Ramos (cell line): ENCODE results near the gene YKT6.

ENCODE experiments used
- in situ Hi-C: fragments of 300-500 bp; cut with MboI; formaldehyde crosslinking; loops from one replicate; pipeline ENCODE4 v1.14.3; 2022; ENCODE audit warnings: low sequenced_read_pairs; ENCODE audit not compliant: unreplicated experiment

Gene YKT6

DNA sequence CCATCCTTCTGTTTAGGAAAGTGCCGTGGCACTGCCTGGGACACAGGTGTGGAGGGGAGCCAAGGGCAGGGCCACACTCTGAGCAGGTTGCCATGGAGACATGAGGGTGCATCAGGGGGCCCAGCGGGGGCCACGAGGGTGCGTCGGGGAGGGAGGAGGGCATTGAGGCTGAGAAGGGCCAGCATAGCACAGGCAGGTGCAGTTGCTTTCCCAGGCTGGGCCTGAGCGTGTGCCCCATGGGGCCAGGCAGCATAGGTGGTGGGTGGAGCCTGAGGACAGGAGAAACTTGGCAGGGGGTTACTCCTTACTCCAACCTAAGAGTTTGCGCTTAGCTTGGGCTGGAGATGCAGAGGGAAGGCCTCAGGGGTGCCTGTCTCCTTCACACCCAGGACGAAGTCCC is 15.2 kb downstream of the YKT6 start:
- in situ Hi-C loops = no loop called here

DNA sequence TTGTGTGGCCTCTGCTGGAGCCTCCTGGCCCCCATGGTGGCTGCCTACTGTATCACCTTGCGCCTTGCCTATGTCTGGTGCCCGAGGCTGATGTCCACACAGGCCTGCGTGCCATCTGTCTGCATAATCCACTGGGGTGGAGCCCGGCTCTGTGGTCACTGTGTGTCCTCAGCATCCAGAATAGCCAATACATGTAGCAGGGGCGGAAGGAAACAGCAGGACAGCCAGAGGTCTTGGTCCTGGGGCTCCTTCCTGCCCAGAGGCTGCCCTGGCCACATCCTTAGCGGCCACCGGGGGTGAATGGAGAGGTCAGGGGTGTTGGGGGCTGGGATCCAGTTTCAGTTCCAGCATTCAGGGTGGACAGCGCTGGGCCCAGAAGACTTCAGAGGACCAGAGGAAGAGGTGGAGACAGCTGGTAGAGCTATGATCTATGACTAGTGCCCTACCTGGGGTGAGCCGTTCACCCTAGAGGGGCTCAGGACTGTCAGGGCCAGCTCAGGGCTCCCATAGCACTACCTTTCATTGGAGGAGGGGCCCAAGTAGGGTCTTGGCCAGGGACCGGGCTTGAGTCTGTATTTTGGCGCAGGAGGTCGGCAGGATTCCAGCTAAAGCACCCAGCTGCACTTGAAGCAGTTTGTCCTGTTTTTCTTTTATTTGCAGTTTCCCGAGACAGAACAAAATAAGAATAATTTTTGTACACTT is 15.9 kb downstream of the YKT6 start:
- in situ Hi-C loops = no loop called here

DNA sequence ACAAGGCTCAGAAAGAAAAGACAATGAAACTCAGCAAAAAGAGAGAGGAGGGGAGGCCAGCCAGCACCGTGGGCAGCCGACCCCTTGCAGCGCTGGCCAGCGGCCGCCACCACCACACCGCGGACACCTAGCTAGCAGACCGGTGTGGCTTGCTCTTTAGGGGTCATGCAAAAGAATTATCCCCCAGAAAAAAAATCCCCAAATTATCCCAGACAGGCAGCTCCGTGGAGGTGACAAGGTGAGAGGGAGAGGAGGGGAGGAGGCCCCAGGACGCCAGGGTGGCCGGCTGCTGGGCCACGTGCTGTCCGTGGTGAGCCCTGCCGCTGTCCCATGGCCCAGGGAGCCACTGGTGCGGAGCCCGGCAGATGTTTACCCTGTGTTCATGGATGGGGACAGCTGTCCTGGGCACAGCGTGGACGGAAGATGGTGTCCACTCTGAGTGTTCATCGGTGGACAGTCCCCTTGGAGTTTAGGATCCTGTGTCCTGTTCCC is 16.5 kb downstream of the YKT6 start:
- in situ Hi-C loops = no loop called here

DNA sequence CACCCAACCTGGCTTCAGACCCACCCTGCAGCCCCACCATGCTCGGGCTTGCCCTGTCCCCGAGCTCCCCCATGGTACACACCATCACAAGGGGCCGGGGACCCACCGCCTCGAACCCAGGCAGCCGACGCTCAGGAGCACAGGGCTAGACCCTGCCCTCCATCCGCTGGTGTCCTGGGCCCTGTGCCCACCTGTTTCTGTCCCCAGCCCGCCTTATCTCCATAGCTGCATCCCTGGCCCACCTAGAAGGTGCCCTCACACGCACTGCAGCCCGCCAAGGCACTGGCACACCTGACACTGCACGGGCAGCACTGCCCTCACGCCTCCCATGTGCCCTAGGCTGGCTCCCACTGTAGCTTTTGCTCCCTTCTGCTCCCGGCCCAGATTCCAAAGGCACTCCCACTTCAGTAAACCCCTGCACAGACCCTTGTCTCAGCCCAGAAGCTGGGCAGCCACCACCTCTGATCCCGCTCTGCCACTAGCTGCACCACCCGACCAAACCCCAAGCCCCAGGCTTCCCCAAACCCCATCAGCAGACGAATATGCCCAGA is 17.1 kb downstream of the YKT6 start:
- in situ Hi-C loops = no loop called here

DNA sequence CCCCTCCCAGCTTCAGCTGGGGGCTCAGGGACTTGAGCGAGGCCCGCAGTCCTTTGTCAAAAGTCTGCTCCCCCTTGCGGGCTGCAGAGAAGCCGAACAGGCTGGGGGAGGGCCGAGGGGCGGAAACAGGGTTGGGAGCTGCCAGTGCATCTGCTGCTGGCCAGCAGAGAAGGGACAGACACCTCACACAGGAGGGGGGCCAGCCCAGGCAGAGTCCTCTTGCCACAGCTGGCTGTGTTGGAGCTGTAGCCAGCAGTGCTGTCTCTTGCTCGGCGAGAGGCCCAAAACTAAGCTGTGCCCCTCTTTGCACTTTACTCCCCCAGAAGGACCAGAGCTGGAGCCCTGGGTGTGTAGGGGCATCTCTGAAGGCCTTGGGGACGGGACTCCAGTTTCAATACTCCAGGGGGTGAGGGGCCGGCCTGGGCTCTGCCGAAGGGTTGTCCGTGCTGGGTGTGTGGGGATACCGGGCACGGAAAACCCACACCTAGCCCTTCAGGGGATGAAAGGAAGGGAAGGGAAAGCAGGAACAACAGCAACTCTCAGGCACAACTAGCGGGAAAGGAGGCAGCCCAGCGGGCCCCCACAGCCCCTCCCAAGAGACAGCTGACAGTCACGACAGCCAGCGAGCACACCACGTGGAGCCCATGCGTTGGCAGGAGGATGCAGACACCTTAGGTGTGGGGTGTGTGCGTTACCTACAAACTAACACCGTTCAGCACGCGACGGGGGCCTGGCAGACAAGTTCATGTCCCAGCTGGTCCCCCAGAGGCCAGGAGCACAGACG is 17.8 kb downstream of the YKT6 start:
- in situ Hi-C loops = no loop called here

DNA sequence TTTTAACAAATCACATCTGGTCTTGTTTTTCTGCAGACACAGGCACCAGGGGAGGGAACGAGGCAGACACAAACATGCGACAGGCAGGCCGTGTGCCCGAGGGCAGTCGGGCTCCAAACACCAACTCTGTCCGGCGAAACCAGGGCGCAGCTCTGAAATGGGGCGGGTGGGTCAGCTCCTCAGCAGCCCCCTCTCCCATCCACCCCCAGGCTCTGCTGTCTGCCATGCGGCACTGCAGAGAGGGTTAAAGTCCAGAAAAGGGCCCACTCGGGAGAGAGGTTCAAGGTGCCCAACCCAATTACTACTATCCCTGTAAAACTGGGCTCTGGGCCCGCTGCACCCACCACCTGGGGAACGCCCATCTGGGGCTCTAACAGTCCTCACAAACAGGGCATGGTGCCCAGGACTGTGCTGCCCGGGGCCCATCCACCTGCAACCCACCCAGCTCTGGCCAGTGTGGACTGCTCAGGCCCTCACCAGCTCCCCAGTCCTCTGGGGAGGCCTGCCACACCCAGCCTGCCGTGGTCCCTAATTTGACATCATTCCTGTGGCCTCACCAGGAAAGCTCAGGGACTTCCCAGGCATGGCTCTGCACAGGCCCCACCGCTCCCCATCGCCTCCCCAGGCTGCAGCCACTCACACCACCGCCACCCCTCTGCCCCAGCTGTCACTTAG is 18.7 kb downstream of the YKT6 start:
- in situ Hi-C loops = no loop called here

DNA sequence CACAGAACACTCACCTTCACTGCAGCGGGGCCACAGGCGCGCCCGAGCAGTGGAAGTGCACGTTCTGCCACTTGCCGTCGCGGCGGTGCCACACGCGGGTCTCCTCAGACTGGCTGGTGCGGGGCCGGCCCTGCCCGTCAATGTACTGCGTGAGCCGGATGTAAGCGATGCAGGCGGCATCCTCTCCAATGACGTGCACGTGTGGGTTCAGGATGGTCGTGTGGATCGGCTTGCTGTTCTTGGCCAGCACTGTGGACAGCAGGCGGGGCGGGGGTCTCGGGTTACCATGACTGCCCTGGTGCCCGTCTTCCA is 19.2 kb downstream of the YKT6 start:
- in situ Hi-C loops = no loop called here

DNA sequence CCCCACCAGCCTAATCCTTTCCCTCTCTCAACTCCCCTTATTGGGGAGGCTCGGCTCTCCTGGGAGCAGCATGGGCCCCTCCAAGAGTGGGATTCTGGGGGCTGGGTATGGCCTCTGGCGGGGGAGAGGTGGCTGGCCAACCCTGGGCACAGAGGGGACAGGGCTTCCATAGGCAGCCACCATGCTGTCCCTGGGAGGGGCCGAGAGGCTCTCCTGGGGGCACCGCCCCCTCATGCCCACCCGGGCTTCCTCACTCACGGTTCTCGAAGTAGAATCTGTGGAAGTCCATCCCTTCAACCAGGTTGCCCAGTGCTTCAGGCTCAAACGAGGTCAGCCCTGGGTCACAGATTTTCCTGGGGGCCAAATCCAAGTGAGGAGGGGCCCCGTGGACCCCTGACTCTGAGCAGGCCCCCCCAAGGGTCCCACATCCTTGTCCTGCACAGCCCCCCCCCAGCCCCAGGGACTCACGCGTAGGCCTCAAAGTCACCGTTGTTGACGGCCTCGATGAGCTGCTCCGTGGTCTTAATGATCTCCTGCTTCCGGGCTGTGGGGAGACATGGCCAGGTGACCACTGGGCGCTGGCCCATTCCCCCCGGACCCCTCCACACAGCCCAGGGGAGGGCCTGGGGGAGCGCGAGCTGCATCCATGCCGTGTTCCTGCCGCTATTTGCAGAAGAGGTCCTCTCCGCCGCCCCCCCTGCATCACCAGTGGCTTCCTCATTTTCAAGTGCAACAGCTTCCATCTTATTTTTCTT is 19.8 kb downstream of the YKT6 start:
- in situ Hi-C loops = no loop called here

DNA sequence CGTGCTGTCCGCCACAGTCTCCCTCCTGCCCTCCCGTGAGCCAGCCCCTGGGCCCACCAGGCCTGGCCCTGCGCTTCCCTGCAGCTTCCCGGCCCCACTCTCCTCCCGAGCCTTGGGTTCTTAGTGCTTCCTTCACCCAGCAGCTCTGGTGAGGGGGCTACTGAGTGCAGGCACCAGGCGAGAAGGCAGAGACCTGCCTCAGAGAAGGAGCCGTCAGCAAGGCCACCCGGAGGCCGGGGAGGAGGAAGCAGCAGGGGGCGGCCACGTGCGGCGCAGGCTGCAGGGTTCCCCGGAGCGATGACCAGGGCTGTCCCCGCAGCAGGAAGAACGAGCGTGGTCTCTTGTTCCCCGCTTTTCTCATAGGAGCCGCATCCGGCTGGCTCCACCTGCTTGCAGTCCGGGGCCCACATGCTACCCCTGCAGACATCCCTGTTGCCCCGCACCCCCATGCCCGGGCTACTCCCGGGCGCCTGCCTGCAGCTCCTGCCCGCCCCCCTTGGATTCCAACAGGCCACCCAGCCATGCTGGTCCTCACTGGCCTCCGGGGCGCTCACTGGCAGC is 20.5 kb downstream of the YKT6 start:
- in situ Hi-C loops = no loop called here

DNA sequence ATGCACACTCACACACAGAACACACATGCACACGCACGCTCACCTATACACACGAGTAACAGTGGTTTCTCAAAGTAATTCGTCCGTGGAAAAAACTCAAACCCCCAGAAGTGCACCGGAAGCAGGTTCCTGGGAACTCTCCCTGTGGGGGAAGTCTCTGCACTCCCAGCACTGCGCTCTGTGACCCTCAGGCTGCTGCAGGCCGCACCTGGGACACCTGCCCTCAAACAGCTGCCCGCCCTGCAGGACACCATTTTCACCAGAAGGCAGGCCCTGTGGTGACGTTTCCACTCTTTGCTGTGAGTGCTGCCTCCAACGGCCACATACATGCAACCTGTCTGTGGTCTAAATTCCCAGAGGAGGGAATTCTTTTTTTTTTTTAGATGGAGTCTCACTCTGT is 21.3 kb downstream of the YKT6 start:
- in situ Hi-C loops = no loop called here

DNA sequence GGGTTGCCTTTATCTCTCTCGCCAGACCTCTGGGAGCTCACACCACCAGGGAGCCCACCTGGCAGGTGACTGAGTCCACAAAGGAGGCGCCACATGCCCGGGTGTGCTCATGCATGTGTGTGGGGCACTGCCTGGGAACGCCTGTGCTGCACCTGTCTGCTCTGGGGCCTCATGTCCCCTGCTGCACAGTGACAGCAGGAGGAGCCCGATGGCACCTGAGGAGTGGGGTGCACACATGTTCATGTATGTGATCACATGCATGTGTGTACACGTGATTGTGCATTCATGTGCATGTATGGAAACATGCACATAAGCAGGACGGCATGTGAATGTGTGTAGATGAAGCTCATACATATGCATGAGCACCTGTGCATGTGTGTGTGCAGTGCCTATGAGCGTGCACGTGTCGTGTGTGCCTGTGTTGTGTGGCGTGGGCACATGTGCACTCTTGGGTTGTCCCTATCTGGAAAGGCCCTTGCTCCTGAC is 22.0 kb downstream of the YKT6 start:
- in situ Hi-C loops = no loop called here

DNA sequence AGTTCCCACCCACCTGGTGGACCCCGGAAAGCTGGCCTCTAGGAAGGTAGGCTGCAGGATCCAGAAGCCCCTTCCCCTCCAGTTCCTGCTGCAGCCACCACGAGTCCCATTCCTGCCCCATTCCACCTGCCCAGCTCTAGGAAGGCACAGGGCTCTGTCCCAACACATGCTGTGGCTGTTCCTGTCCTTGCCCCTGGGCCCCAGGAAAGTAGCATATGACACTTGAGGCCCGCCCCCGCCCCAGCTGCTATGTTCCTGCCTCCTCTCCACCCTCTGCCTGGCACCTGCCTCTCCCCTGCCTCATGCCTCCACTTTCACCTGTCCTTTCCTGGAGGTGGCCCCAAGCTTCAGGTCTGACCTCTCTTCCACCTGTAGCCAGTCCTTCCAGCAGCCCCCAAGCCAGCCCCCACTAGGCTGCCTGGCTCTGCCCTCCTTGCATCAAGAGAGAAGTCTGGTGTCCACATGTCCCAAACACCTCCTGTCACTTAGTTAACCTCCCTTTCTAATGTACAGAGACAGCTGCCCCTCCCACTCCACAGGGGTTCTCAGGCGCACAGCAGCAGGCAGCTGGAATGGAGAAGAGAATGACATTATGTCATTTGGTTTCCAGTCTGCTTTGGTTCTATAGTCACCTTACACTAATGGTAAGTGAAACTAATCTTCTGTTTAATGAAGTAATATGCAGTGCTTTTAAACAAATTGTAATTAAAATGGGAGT is 22.7 kb downstream of the YKT6 start:
- in situ Hi-C loops = no loop called here

DNA sequence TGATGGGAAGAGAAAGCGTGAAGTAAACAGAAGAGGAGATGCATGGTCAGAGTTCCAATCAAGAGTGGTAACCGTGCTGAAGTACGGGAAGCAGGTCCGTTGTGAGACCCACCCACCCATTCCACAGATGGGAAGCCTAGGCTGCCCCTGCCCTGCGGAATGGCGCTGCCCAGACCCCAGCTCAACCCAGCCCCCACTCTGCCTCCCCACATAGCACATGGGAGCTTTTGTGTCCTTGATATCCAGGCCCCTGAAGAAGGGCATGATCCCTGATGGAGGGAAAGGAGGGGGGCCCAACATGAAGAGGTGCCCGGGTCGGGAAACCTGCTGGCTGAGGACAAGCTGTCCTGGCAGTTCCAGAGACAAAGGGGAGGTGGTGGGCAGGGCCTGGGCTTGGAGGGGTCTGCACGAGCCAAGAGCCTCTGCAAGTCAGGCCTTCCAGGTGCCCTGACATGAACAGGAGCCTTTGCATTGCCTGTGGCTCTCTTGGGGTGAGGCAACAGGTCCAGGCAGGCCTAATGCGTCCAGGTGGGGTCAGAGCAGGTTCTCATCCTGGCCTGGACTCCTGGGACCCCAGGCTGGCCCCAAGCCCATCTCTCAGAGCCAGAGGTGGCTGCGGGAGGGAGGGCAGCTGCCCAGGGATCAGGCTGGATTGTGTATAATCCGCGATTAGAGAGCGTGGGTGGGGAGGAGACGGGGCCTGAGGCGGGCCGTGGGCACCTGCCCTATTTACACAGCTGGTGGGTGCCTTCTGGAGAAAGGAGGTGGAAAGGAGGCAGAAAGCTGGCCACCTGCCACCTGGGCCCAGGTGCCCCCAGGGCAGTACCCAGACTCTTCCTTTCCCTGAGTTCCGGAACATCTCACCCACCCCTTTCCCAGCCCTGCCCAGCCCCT is 23.5 kb downstream of the YKT6 start:
- in situ Hi-C loops = no loop called here

DNA sequence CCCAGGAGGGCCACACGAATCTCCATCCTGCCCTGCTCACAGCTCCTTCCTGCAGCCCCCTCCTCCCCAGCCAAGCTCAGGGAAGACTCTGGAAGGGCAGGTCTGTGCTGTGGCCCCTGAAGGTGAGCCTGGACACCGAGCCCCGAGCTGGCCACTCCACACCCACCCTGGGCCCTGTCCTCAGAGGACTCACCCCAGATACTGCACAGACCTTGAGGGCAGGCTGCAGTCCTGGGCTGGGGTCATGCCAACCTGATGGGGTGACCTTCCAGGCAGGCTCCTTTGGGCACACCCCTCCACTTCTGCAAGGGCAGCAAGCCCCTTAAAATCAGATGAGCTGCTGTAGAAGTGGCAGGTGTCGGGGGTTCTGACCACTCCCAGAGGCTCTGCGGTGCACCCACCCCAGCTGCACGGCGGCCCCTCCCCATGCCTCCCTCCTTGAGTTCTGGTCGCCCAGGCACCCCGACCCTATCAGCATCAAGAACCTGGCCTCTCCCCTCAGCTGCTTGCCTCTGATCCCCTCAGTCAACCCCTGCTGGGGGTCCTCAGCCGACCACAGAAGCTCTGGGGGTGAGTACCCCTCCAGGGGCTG is 24.3 kb downstream of the YKT6 start:
- in situ Hi-C loops = no loop called here

DNA sequence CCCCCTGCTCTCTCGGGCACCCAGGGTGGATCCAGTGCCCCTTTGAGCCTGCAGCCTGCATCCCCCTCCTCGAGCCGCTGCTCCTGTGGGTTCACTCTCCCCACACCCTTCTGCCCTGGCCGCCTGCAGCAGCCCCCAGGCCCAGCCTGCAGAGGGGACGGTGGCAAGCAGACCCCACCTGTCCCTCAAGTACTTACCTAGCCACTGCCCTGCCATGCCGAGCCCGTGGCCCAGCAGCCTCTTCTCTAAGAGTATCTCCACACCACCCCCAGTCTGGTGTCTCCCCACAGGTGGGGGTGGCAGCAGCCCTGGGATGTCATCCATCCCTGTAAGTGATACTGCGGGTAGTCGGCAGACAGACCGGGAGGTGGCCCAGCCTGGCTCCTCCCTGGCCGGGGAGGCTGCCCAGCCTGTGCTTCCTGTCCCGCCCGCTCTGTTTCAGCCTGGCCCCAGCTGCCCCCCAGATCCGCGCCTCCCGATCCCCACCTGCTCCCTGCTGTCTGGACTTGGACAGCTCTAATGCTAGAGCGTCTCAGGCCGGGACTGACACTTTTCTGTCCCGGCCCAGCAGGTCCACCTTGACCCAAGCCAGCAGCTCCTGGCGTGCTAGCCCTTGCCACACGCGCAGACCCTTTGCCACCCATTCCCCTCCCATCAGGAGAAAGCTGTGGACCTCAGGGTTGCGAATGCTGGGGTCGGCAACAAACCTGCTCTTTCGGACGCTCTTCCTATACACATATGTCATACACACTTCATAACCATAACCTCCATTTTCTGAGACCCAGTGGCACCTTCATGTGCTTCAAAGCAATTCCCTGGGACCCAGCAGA is 25.0 kb downstream of the YKT6 start:
- in situ Hi-C loops = no loop called here

DNA sequence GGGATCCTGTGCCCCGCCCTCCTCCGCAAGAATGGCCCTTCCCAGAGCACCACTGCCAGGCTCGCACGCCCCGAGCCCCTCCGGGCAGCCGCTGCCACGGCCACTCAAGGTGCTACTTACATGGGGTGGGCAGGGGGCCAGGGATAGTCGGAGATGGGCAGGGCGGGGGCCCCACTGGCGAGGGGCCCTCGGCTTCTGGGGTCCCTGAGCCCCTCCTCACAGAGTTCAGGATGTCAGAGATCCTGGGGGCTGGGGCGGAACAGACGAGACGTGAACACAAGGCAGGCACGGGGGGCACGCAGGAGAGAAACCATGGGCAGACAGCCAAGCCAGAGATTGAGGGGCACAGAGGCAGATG is 25.6 kb downstream of the YKT6 start:
- in situ Hi-C loops = no loop called here

DNA sequence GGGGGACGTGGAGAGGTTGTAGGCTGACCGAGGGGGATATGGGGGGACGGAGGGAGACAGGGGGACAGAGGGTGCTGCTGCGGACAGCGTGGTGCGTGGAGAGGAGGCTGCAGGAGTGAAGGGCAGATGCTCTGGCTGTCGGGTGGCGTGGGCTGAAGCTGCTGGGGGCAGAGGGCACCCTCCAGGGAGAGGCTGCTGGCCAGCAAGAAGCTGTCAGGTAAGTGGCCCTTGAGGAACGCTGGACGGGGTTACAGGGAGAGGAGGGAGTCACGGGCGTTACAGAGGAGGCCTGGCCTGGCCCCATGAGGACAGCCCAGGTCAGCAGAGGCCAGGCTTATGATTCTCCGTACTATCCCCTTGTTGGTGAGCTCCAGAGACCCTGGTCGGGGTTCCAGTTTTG is 27.1 kb downstream of the YKT6 start:
- in situ Hi-C loops = no loop called here
